HCT116 (cell line): Measurements from ENCODE around the gene ELAVL2. TPM values are rescaled to one million over a fixed set of nuclear protein-coding genes. Genes with fewer than 3 reads are reported as not detected.

Experiments
- ATAC-seq: fragments of 200-7000 bp; cut with Tn5 transposase; 2 replicates; pipeline ENCODE4 v1.9.1; 2020; ENCODE audit warnings: mild to moderate bottlenecking, moderate library complexity
- BruUV-seq: library from RNA; stranded (reverse); fragments of 400-500 nt; replicated peaks from 2 replicates; lab custom pipeline; 2021; lab: Mats Ljungman, UMichigan
- CTCF ChIA-PET: fragments of 300-600 bp; sonication (Branson Sonifier 250); formaldehyde crosslinking; loops from one replicate; lab custom pipeline; 2021; ENCODE audit warnings: antibody characterized with exemption; lab: Charles Lee
- POLR2A ChIA-PET: fragments of 300-600, 350-600 bp; sonication (Branson Sonifier 250); formaldehyde crosslinking; loops from one replicate; lab custom pipeline; 2021; ENCODE audit warnings: antibody characterized with exemption; lab: Charles Lee
- RAD21 ChIA-PET, 2 experiments: fragments of 300-600 bp; sonication (Branson Sonifier 250); formaldehyde crosslinking; loops; one replicate each; lab custom pipeline; 2023; ENCODE audit warnings: low total read pairs in 2 of 2; ENCODE audit not compliant: uncharacterized antibody in 2 of 2, unreplicated experiment in 2 of 2, low non-redundant PET in 1 of 2; lab: Charles Lee
- DNase-seq: peaks from one replicate; pipeline ENCODE4 v3.0.0-alpha.2; 2010; ENCODE audit warnings: low read depth, low spot score
- H2AFZ ChIP-seq: fragments of 200-600 bp; shearing (Covaris generic), sonication (generic); 2 replicates; pipeline ENCODE4 v1.6.1; 2017; ENCODE audit warnings: low read depth, mixed run types, mixed read lengths, antibody characterized with exemption, low read length; ENCODE audit not compliant: poor library complexity, severe bottlenecking
- H3K27ac ChIP-seq: 2 replicates; pipeline ENCODE4 v1.5.1; 2012; ENCODE audit warnings: low read depth, low read length
- H3K27me3 ChIP-seq: fragments of 200-600 bp; sonication (generic); 2 replicates; pipeline ENCODE4 v1.6.1; 2016; ENCODE audit warnings: mixed run types, low read length, mixed read lengths; ENCODE audit not compliant: insufficient read depth
- H3K36me3 ChIP-seq, 2 experiments: fragments of 200-500 bp in 1 of 2; fragments of 200-600 bp in 1 of 2; sonication (Bioruptor generic) in 1 of 2; sonication (generic) in 1 of 2; 2 replicates each; pipeline versions ENCODE4 v1.5.1 to v1.6.1; 2014 to 2016; ENCODE audit warnings: low read length in 2 of 2, inconsistent platforms in 1 of 2, mixed read lengths in 1 of 2, mixed run types in 1 of 2; ENCODE audit not compliant: insufficient read depth in 2 of 2, control insufficient read depth in 1 of 2
- H3K4me1 ChIP-seq, 2 experiments: fragments of 200-600 bp in 1 of 2; sonication (generic) in 1 of 2; 2 replicates each; pipeline versions ENCODE4 v1.5.1 to v1.6.1; 2012 to 2017; ENCODE audit warnings: low read length in 2 of 2, inconsistent platforms in 1 of 2, mild to moderate bottlenecking in 1 of 2, mixed read lengths in 1 of 2, mixed run types in 1 of 2, moderate library complexity in 1 of 2; ENCODE audit not compliant: insufficient read depth in 2 of 2, control insufficient read depth in 1 of 2
- H3K4me2 ChIP-seq: fragments of 200-600 bp; sonication (generic); 2 replicates; pipeline ENCODE4 v1.6.1; 2017; ENCODE audit warnings: mixed run types, low read length, mixed read lengths
- H3K4me3 ChIP-seq, 2 experiments: fragments of 200-600 bp in 1 of 2; sonication (generic) in 1 of 2; replicated peaks in 1 of 2; 2 replicates each; pipeline ENCODE4 v1.5.1; 2011 to 2016; ENCODE audit warnings: low read length in 2 of 2, control low read depth in 1 of 2, low read depth in 1 of 2, mild to moderate bottlenecking in 1 of 2, mixed read lengths in 1 of 2, mixed run types in 1 of 2
- H3K79me2 ChIP-seq: fragments of 200-600 bp; sonication (generic); 2 replicates; pipeline ENCODE4 v1.6.1; 2017; ENCODE audit warnings: mild to moderate bottlenecking, mixed run types, low read length, moderate library complexity, mixed read lengths; ENCODE audit not compliant: insufficient read depth
- H3K9ac ChIP-seq: fragments of 200-600 bp; sonication (generic); 2 replicates; pipeline ENCODE4 v1.6.1; 2016; ENCODE audit warnings: low read length, mixed read lengths
- H3K9me2 ChIP-seq: fragments of 200-600 bp; sonication (generic), shearing (Covaris generic); 2 replicates; pipeline ENCODE4 v1.6.1; 2017; ENCODE audit warnings: mixed run types, mild to moderate bottlenecking, moderate library complexity; ENCODE audit not compliant: insufficient read depth
- H3K9me3 ChIP-seq, 2 experiments: fragments of 200-500 bp in 1 of 2; fragments of 200-600 bp in 1 of 2; sonication (Bioruptor generic) in 1 of 2; sonication (generic) in 1 of 2; 2 replicates each; pipeline ENCODE4 v1.6.1; 2014 to 2017; ENCODE audit warnings: low read length in 2 of 2, mixed read lengths in 2 of 2, inconsistent platforms in 1 of 2, low read depth in 1 of 2, mild to moderate bottlenecking in 1 of 2, mixed run types in 1 of 2, moderate library complexity in 1 of 2; ENCODE audit not compliant: control insufficient read depth in 1 of 2, insufficient read depth in 1 of 2
- H4K20me1 ChIP-seq: fragments of 200-600 bp; sonication (generic), shearing (Covaris generic); 2 replicates; pipeline ENCODE4 v1.6.1; 2017; ENCODE audit warnings: mixed run types, mild to moderate bottlenecking, moderate library complexity; ENCODE audit not compliant: insufficient read depth
- CEBPB ChIP-seq: IDR thresholded peaks from 2 replicates; pipeline ENCODE4 v1.6.1; 2012; ENCODE audit warnings: low read depth
- EGR1 ChIP-seq: IDR thresholded peaks from 2 replicates; pipeline ENCODE4 v1.6.1; 2012; ENCODE audit warnings: low read depth
- ELF1 ChIP-seq: IDR thresholded peaks from 2 replicates; pipeline ENCODE4 v1.6.1; 2012; ENCODE audit warnings: low read depth, borderline replicate concordance
- EZH2phosphoT487 ChIP-seq: fragments of 200-600 bp; IDR thresholded peaks from 2 replicates; pipeline ENCODE4 v1.6.1; 2018; ENCODE audit warnings: antibody characterized with exemption, borderline replicate concordance
- POLR2AphosphoS5 ChIP-seq: IDR thresholded peaks from 2 replicates; pipeline ENCODE4 v1.6.1; 2011; ENCODE audit warnings: mild to moderate bottlenecking, low read depth, low read length, moderate library complexity
- RAD21 ChIP-seq: IDR thresholded peaks from 2 replicates; pipeline ENCODE4 v1.6.1; 2012; ENCODE audit warnings: low read depth, mild to moderate bottlenecking
- SIN3A ChIP-seq: IDR thresholded peaks from 2 replicates; pipeline ENCODE4 v1.6.1; 2012; ENCODE audit warnings: low read depth
- SP1 ChIP-seq: IDR thresholded peaks from 2 replicates; pipeline ENCODE4 v1.6.1; 2012; ENCODE audit warnings: low read depth
- SRF ChIP-seq: IDR thresholded peaks from 2 replicates; pipeline ENCODE4 v1.6.1; 2012; ENCODE audit warnings: low read depth
- TCF7L2 ChIP-seq: IDR thresholded peaks from 2 replicates; pipeline ENCODE4 v1.7.0; 2011; ENCODE audit warnings: borderline replicate concordance, inconsistent platforms; ENCODE audit not compliant: insufficient read depth, insufficient read length; ENCODE audit errors: extremely low read depth
- YY1 ChIP-seq: IDR thresholded peaks from 2 replicates; pipeline ENCODE4 v1.6.1; 2011; ENCODE audit warnings: low read length, low read depth, moderate library complexity, mild to moderate bottlenecking; ENCODE audit not compliant: insufficient replicate concordance; ENCODE audit errors: extremely low read depth
- ZNF274 ChIP-seq: fragments of 200-500 bp; sonication (Bioruptor generic); IDR thresholded peaks from 2 replicates; pipeline ENCODE4 v1.6.1; 2014; ENCODE audit warnings: mild to moderate bottlenecking, low read depth, low read length, inconsistent platforms
- intact Hi-C: fragments of 100-400 bp; cut with micrococcal nuclease; formaldehyde crosslinking; loops from 2 replicates; pipeline ENCODE4 v1.10.0; 2022
- total RNA-seq: library from RNA; stranded (reverse); gene quantifications from one replicate; pipeline ENCODE4 v1.2.1, GENCODE V29; 2021; ENCODE audit not compliant: unreplicated experiment
- TF ChIP-seq, protein P1 (sequence below): IDR thresholded peaks from 2 replicates; pipeline ENCODE4 v1.6.1; 2012
- TF ChIP-seq, protein P2 (sequence below), 3 experiments: fragments of 200-600 bp in 1 of 3; sonication (generic) in 1 of 3; IDR thresholded peaks in 2 of 3; conservative IDR thresholded peaks in 1 of 3; 2 replicates each; pipeline ENCODE4 v1.5.1; 2012 to 2017; ENCODE audit warnings: low read depth in 2 of 3, low read length in 2 of 3, antibody characterized with exemption in 1 of 3, borderline replicate concordance in 1 of 3, control low read depth in 1 of 3, mild to moderate bottlenecking in 1 of 3, mixed read lengths in 1 of 3, mixed run types in 1 of 3, moderate library complexity in 1 of 3; ENCODE audit not compliant: insufficient read depth in 1 of 3

The ELAVL2 gene
- total RNA-seq, 1 experiment from 2014 or later, result not detected

DNA sequence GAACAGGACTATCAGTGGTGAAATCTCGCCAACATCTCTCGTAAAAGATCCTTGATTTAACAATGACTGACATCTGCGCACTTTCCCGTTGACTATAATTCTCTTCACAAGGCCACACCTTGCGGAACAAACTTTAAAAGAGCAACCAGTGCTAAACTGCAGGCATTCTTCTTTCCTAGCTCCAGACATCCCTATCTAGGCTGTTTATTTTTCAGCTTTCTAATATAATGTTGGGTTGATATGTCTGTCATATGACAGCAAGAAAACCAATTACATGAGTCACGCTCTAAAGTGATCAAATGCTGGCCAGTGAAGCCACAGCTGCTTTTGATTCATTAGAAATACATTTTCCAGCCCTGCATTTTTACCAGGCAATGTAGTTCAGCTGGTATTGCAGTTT is 162.5 kb downstream of the ELAVL2 start:
- TF ChIP-seq ELF1 (no peak), TCF7L2 (no peak), ZNF274 (no peak), YY1 (no peak)
- TF ChIP-seq, protein P1, sequence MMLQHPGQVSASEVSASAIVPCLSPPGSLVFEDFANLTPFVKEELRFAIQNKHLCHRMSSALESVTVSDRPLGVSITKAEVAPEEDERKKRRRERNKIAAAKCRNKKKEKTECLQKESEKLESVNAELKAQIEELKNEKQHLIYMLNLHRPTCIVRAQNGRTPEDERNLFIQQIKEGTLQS, result no peak
- RAD21 ChIA-PET, result no interaction called here
- CTCF ChIA-PET, result no interaction called here
- POLR2A ChIA-PET, result no interaction called here
- ATAC-seq (no peak), DNase-seq (no peak)
- Histone ChIP-seq H3K27me3 (no peaks in the 10 kb centered on the region), H3K79me2 (no peaks in the 10 kb centered on the region), H3K9ac (no peak overlapping the region), H3K9me3 (peaks cover 0 to 20% of the 10 kb centered on the region in 2 experiments; a peak in 2 of 4 replicates), H3K36me3 (no peaks in the 10 kb centered on the region), H3K4me3 (no peak overlapping the region), H2AFZ (no peak overlapping the region), H3K27ac (no peak overlapping the region), H4K20me1 (no peaks in the 10 kb centered on the region), H3K4me1 (no peaks in the 10 kb centered on the region), H3K9me2 (no peaks in the 10 kb centered on the region), H3K4me2 (no peak overlapping the region)
- intact Hi-C loops, result no loop called here
- BruUV-seq, result no TSS peak

DNA sequence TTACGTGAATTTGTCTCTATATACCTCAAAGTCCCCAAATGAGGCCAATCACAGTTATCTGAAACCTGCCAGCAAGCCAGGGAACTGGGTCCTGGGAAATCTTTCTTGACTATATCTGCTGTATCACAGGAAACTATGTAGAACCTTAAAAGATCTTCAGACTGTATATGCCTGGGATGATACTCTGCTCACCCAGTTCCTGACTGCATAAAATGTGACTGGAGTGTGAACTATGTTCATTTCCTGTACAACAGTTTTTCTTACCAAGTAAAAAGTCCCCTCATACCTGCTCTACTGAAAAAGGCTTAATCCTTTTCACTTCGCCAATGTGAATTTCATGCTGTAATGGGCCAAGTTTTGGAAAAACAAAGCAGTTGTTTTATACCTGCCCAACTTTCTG is 162.9 kb downstream of the ELAVL2 start:
- no peak for DNase-seq
- Histone ChIP-seq H3K4me1 (no peaks in the 10 kb centered on the region), H4K20me1 (no peaks in the 10 kb centered on the region), H3K9ac (no peak overlapping the region), H3K36me3 (no peaks in the 10 kb centered on the region), H3K9me2 (no peaks in the 10 kb centered on the region), H3K27ac (no peak overlapping the region), H3K27me3 (no peaks in the 10 kb centered on the region), H3K79me2 (no peaks in the 10 kb centered on the region), H3K4me3 (no peak overlapping the region), H2AFZ (no peak overlapping the region), H3K9me3 (peaks cover 0 to 20% of the 10 kb centered on the region in 2 experiments; a peak in 2 of 4 replicates), H3K4me2 (no peak overlapping the region)
- RAD21 ChIA-PET, result no interaction called here
- intact Hi-C loops, result no loop called here
- CTCF ChIA-PET, result no interaction called here
- TF ChIP-seq RAD21 (no peak), ZNF274 (no peak), EGR1 (no peak), EZH2phosphoT487 (no peak), CEBPB (no peak), POLR2AphosphoS5 (no peak), SP1 (no peak), SRF (no peak), TCF7L2 (no peak), SIN3A (no peak)
- TF ChIP-seq, protein P2, sequence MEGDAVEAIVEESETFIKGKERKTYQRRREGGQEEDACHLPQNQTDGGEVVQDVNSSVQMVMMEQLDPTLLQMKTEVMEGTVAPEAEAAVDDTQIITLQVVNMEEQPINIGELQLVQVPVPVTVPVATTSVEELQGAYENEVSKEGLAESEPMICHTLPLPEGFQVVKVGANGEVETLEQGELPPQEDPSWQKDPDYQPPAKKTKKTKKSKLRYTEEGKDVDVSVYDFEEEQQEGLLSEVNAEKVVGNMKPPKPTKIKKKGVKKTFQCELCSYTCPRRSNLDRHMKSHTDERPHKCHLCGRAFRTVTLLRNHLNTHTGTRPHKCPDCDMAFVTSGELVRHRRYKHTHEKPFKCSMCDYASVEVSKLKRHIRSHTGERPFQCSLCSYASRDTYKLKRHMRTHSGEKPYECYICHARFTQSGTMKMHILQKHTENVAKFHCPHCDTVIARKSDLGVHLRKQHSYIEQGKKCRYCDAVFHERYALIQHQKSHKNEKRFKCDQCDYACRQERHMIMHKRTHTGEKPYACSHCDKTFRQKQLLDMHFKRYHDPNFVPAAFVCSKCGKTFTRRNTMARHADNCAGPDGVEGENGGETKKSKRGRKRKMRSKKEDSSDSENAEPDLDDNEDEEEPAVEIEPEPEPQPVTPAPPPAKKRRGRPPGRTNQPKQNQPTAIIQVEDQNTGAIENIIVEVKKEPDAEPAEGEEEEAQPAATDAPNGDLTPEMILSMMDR (IDR thresholded peaks at IDR 0.05 in 2 of 3, conservative IDR thresholded peaks at IDR 0.05 in 1 of 3; ENCODE audit: borderline replicate concordance in 1 of 3, insufficient read depth in 1 of 3, low read depth in 2 of 3, low read length in 2 of 3), result no peak
- POLR2A ChIA-PET, result no interaction called here
- no TSS peak for BruUV-seq
- no peak for ATAC-seq
